Measurements from ENCODE around the gene JPH4.

The JPH4 gene

GRCh38 chr14:23605931-23606585 lies 27.5 kb upstream of the JPH4 start:
- H3K27ac ChIP-seq, result no peak overlapping the region
- no peak for TF ChIP-seq ZFX (IDR thresholded peaks at IDR 0.05)
- TF ChIP-seq CTCF (conservative IDR thresholded peaks at IDR 0.05), result no peak

GRCh38 chr14:23604675-23605170 lies 26.1 kb upstream of the JPH4 start:
- no peak for TF ChIP-seq ZFX (IDR thresholded peaks at IDR 0.05)
- TF ChIP-seq CTCF (conservative IDR thresholded peaks at IDR 0.05), result no peak
- H3K27ac ChIP-seq, result no peak overlapping the region

- TF ChIP-seq ZFX (IDR thresholded peaks at IDR 0.05), result no peak
- TF ChIP-seq CTCF (conservative IDR thresholded peaks at IDR 0.05), result no peak
- H3K27ac ChIP-seq, result no peak overlapping the region
These were observed 25.6 kb upstream of the JPH4 start for GRCh38 chr14:23604148-23604547.

GRCh38 chr14:23603103-23603502 lies 24.5 kb upstream of the JPH4 start:
- TF ChIP-seq CTCF (conservative IDR thresholded peaks at IDR 0.05) (no peak), ZFX (IDR thresholded peaks at IDR 0.05) (no peak)
- H3K27ac ChIP-seq, result no peak overlapping the region

GRCh38 chr14:23602181-23603095 lies 23.8 kb upstream of the JPH4 start:
- no peak for TF ChIP-seq CTCF (conservative IDR thresholded peaks at IDR 0.05)
- TF ChIP-seq ZFX (IDR thresholded peaks at IDR 0.05), result no peak
- no peak overlapping the region for H3K27ac ChIP-seq

GRCh38 chr14:23601845-23602180 lies 23.2 kb upstream of the JPH4 start:
- no peak overlapping the region for H3K27ac ChIP-seq
- TF ChIP-seq CTCF (conservative IDR thresholded peaks at IDR 0.05) (no peak), ZFX (IDR thresholded peaks at IDR 0.05) (no peak)

- H3K27ac ChIP-seq, result no peak overlapping the region
- no peak for TF ChIP-seq CTCF (conservative IDR thresholded peaks at IDR 0.05)
- TF ChIP-seq ZFX (IDR thresholded peaks at IDR 0.05), result no peak
These were observed 22.8 kb upstream of the JPH4 start for GRCh38 chr14:23601424-23601823.
